Colonic mucosa (tissue), 4 donors: ENCODE measurements around the gene CA10. TPM values are rescaled to one million over a fixed set of nuclear protein-coding genes. Genes with fewer than 3 reads are reported as not detected.

Experiments used
- DNase-seq: peaks from one replicate; pipeline ENCODE4 v3.0.0-alpha.2; 2020
- H3K27ac ChIP-seq: fragments of 200-600 bp; one replicate; pipeline ENCODE4 v1.8.0; 2021
- H3K27me3 ChIP-seq: fragments of 200-600 bp; one replicate; pipeline ENCODE4 v1.8.0; 2021
- H3K36me3 ChIP-seq: fragments of 200-600 bp; one replicate; pipeline ENCODE4 v1.8.0; 2021
- H3K4me1 ChIP-seq: fragments of 200-600 bp; one replicate; pipeline ENCODE4 v1.8.0; 2021; ENCODE audit warnings: mild to moderate bottlenecking
- H3K4me3 ChIP-seq: fragments of 200-600 bp; one replicate; pipeline ENCODE4 v1.8.0; 2021
- H3K9ac ChIP-seq, 2 donors: one replicate each; pipeline ENCODE4 v1.7.0; 2013; ENCODE audit warnings: control low read depth in 2 of 2, low read depth in 2 of 2, low read length in 2 of 2
- H3K9me3 ChIP-seq: fragments of 200-600 bp; one replicate; pipeline ENCODE4 v1.8.0; 2021
- CTCF ChIP-seq: fragments of 200-600 bp; IDR thresholded peaks from one replicate; pipeline ENCODE4 v1.8.0; 2022; ENCODE audit warnings: antibody characterized with exemption, mild to moderate bottlenecking
- intact Hi-C: fragments of 100-400 bp; cut with DNase I; formaldehyde crosslinking; loops from one replicate; pipeline ENCODE4 v1.14.1; 2022
- total RNA-seq, 2 donors: library from RNA; stranded (reverse); fragmentation: NEBNext Ultra II Directional in 1 of 2; extraction: Animal tissue kit (Norgen Biotek cat#: 25700) in 1 of 2; gene quantifications; one replicate each; pipeline ENCODE4 v1.2.1, GENCODE V29; 2021
- donor health status: healthy.
- donor health status: DM: no; HTN: no; CAD: no.
- donor health status: DM: no; HTN: no; CAD: no.

Gene CA10
- total RNA-seq, 2 donors from 2014 or later = 0.27 to 0.52 TPM

GRCh38 chr17:52084176-52084575, 74.3 kb downstream of the CA10 start:
- intact Hi-C loops = no loop called here
- no peaks in the 10 kb centered on the region for H3K36me3 ChIP-seq
- H3K4me1 ChIP-seq = no peaks in the 10 kb centered on the region
- no peak for TF ChIP-seq CTCF
- H3K27me3 ChIP-seq = no peaks in the 10 kb centered on the region
- H3K9ac ChIP-seq = no peak overlapping the region
- H3K27ac ChIP-seq = no peak overlapping the region
- no peak overlapping the region for H3K4me3 ChIP-seq
- H3K9me3 ChIP-seq = no peaks in the 10 kb centered on the region
- no peak for DNase-seq

GRCh38 chr17:52079496-52079895, 79.0 kb downstream of the CA10 start:
- Histone ChIP-seq H3K9me3 (no peaks in the 10 kb centered on the region), H3K27ac (no peak overlapping the region), H3K27me3 (no peaks in the 10 kb centered on the region), H3K4me3 (no peak overlapping the region), H3K4me1 (no peaks in the 10 kb centered on the region), H3K36me3 (no peaks in the 10 kb centered on the region), H3K9ac (no peak overlapping the region)
- intact Hi-C loops = no loop called here
- no peak for DNase-seq
- no peak for TF ChIP-seq CTCF

GRCh38 chr17:52071712-52072111, 86.8 kb downstream of the CA10 start:
- DNase-seq = no peak
- H3K36me3 ChIP-seq = no peaks in the 10 kb centered on the region

GRCh38 chr17:52064791-52065211, 93.7 kb downstream of the CA10 start:
- H3K4me3 ChIP-seq = no peak overlapping the region
- H3K27ac ChIP-seq = no peak overlapping the region
- no peak overlapping the region for H3K9ac ChIP-seq
- H3K4me1 ChIP-seq = no peaks in the 10 kb centered on the region
- no peak for TF ChIP-seq CTCF
- intact Hi-C loops = no loop called here
- no peak for DNase-seq
- H3K36me3 ChIP-seq = no peaks in the 10 kb centered on the region
- H3K9me3 ChIP-seq = no peaks in the 10 kb centered on the region
- no peaks in the 10 kb centered on the region for H3K27me3 ChIP-seq

More at GRCh38 chr17:52071712-52072111, 86.8 kb downstream of the CA10 start:
- H3K9ac ChIP-seq = no peak overlapping the region
- H3K4me3 ChIP-seq = no peak overlapping the region
- no peak overlapping the region for H3K27ac ChIP-seq
- no peaks in the 10 kb centered on the region for H3K9me3 ChIP-seq
- intact Hi-C loops = no loop called here
- H3K27me3 ChIP-seq = no peaks in the 10 kb centered on the region
- H3K4me1 ChIP-seq = no peaks in the 10 kb centered on the region
- no peak for TF ChIP-seq CTCF

- H3K9ac ChIP-seq = no peak overlapping the region
- no peak overlapping the region for H3K4me3 ChIP-seq
- intact Hi-C loops = no loop called here
- no peaks in the 10 kb centered on the region for H3K27me3 ChIP-seq
- no peaks in the 10 kb centered on the region for H3K4me1 ChIP-seq
- H3K36me3 ChIP-seq = no peaks in the 10 kb centered on the region
- no peaks in the 10 kb centered on the region for H3K9me3 ChIP-seq
- H3K27ac ChIP-seq = no peak overlapping the region
- DNase-seq = no peak
- TF ChIP-seq CTCF = no peak
Measured at GRCh38 chr17:52049496-52049895, 109.0 kb downstream of the CA10 start.

GRCh38 chr17:52049051-52049450, 109.5 kb downstream of the CA10 start:
- H3K9me3 ChIP-seq = no peaks in the 10 kb centered on the region
- H3K27me3 ChIP-seq = no peaks in the 10 kb centered on the region
- no peak overlapping the region for H3K4me3 ChIP-seq
- no peak for TF ChIP-seq CTCF
- no peak for DNase-seq
- intact Hi-C loops = no loop called here
- H3K9ac ChIP-seq = no peak overlapping the region
- H3K36me3 ChIP-seq = no peaks in the 10 kb centered on the region
- no peaks in the 10 kb centered on the region for H3K4me1 ChIP-seq
- H3K27ac ChIP-seq = no peak overlapping the region
